Measurements from ENCODE around the gene PRELID1. TPM values are rescaled to one million over a fixed set of nuclear protein-coding genes. Genes with fewer than 3 reads are reported as not detected.
A peak's percentile ranks its signal among the peaks of the same experiment; 100 is the strongest.

The PRELID1 gene
- polyA plus RNA-seq, 1 experiment = 135 TPM

GRCh38 chr5:177346820-177347219 lies 43.2 kb downstream of the PRELID1 start:
- no peak overlapping the region for H3K4me3 ChIP-seq (ENCODE audit: low read depth, low read length)
- ChIA-PET POLR2A (interaction anchor here (0.7 kb wide), 1 partner anchor 37 kb away, joined by 3 read pairs; no protein-coding TSS in a partner anchor), CTCF (interaction anchor here (0.8 to 2.0 kb wide), 4 partner anchors 11 to 154 kb away, joined by 3 to 9 read pairs (median 5); no protein-coding TSS in a partner anchor)
- no peak for TF ChIP-seq CTCF (IDR thresholded peaks at IDR 0.05; ENCODE audit: low read depth, low read length)
- no peak for DNase-seq (ENCODE audit: low read depth, low spot score)
- H3K27ac ChIP-seq (ENCODE audit: low read depth, low read length) = no peak overlapping the region
- H3K9me3 ChIP-seq (ENCODE audit: control insufficient read depth, insufficient read depth, low read length) = no peaks in the 10 kb centered on the region
- H3K27me3 ChIP-seq (ENCODE audit: control insufficient read depth, insufficient read depth, low read length) = no peaks in the 10 kb centered on the region

- no peak for TF ChIP-seq CTCF (IDR thresholded peaks at IDR 0.05; ENCODE audit: low read depth, low read length)
- no peak overlapping the region for H3K27ac ChIP-seq (ENCODE audit: low read depth, low read length)
- CTCF ChIA-PET = interaction anchor here (2.0 kb wide), 1 partner anchor 23 kb away, joined by 9 read pairs; no protein-coding TSS in a partner anchor
- no peaks in the 10 kb centered on the region for H3K27me3 ChIP-seq (ENCODE audit: control insufficient read depth, insufficient read depth, low read length)
- no peak overlapping the region for H3K4me3 ChIP-seq (ENCODE audit: low read depth, low read length)
- POLR2A ChIA-PET = no interaction called here
- DNase-seq (ENCODE audit: low read depth, low spot score) = no peak
- H3K9me3 ChIP-seq (ENCODE audit: control insufficient read depth, insufficient read depth, low read length) = no peaks in the 10 kb centered on the region
These were observed 44.1 kb downstream of the PRELID1 start for GRCh38 chr5:177347699-177348098.

- Histone ChIP-seq H3K4me3 (ENCODE audit: low read depth, low read length) (no peak overlapping the region), H3K27ac (ENCODE audit: low read depth, low read length) (no peak overlapping the region), H3K9me3 (ENCODE audit: control insufficient read depth, insufficient read depth, low read length) (no peaks in the 10 kb centered on the region), H3K27me3 (ENCODE audit: control insufficient read depth, insufficient read depth, low read length) (no peaks in the 10 kb centered on the region)
- no peak for DNase-seq (ENCODE audit: low read depth, low spot score)
- TF ChIP-seq CTCF (IDR thresholded peaks at IDR 0.05; ENCODE audit: low read depth, low read length) = no peak
- ChIA-PET POLR2A (interaction anchor here (0.7 kb wide), 2 partner anchors 106 to 168 kb away, joined by 3 to 9 read pairs; partner anchors contain the start of gene DDX41), CTCF (interaction anchor here (0.8 kb wide), 2 partner anchors 21 to 41 kb away, joined by 3 to 6 read pairs; no protein-coding TSS in a partner anchor)
These were observed 45.7 kb downstream of the PRELID1 start for GRCh38 chr5:177349362-177349647.

GRCh38 chr5:177349762-177350161 lies 46.2 kb downstream of the PRELID1 start:
- H3K9me3 ChIP-seq (ENCODE audit: control insufficient read depth, insufficient read depth, low read length) = no peaks in the 10 kb centered on the region
- H3K27me3 ChIP-seq (ENCODE audit: control insufficient read depth, insufficient read depth, low read length) = no peaks in the 10 kb centered on the region
- POLR2A ChIA-PET = no interaction called here
- no peak for DNase-seq (ENCODE audit: low read depth, low spot score)
- no peak for TF ChIP-seq CTCF (IDR thresholded peaks at IDR 0.05; ENCODE audit: low read depth, low read length)
- peak overlapping the region; percentile 100 for H3K4me3 ChIP-seq (ENCODE audit: low read depth, low read length)
- CTCF ChIA-PET = interaction anchor here (0.9 to 3.0 kb wide), 2 partner anchors 17 to 31 kb away, joined by 5 to 10 read pairs; no protein-coding TSS in a partner anchor
- H3K27ac ChIP-seq (ENCODE audit: low read depth, low read length) = no peak overlapping the region

GRCh38 chr5:177350776-177351391 lies 47.3 kb downstream of the PRELID1 start:
- ChIA-PET CTCF (interaction anchor here (0.9 to 3.0 kb wide), 8 partner anchors 9 to 236 kb away, joined by 3 to 10 read pairs (median 5); no protein-coding TSS in a partner anchor), POLR2A (interaction anchor here (1.2 to 1.5 kb wide), 5 partner anchors 30 to 76 kb away, joined by 3 to 6 read pairs (median 5); partner anchors contain the start of gene GRK6)
- Histone ChIP-seq H3K27me3 (ENCODE audit: control insufficient read depth, insufficient read depth, low read length) (peaks cover 2% of the 10 kb centered on the region), H3K4me3 (ENCODE audit: low read depth, low read length) (peak overlapping the region; percentile 100), H3K27ac (ENCODE audit: low read depth, low read length) (peak overlapping the region; percentile 98), H3K9me3 (ENCODE audit: control insufficient read depth, insufficient read depth, low read length) (no peaks in the 10 kb centered on the region)
- DNase-seq (ENCODE audit: low read depth, low spot score) = no peak
- no peak for TF ChIP-seq CTCF (IDR thresholded peaks at IDR 0.05; ENCODE audit: low read depth, low read length)

Measured in AG04450 (cell line).